Fibroblast of upper back skin (primary cell): ENCODE measurements around the gene ETV1.

Experiments used
- DNase-seq: peaks from one replicate; pipeline ENCODE4 v3.0.0-alpha.2; 2013

Gene ETV1

DNA sequence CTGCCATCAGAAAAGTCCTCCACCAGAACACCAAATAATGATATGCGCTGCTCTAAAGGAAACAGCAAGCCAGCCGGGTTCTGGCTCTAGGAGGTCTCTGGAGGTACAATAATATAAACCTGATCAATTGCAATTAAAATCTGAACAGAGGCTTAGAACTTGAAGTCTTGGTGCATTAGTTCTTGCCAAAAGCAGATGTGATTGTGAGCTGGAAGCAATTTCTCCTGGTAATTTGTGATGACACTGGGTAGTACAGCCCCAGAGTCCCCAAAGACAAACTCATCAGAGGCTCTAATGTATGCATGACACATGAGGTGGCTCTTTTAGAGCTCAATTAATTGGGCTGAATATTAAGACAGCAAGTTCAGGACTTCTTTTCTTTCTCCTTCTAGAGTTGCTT is 3.3 kb downstream of the ETV1 start:
- DNase-seq: no peak

DNA sequence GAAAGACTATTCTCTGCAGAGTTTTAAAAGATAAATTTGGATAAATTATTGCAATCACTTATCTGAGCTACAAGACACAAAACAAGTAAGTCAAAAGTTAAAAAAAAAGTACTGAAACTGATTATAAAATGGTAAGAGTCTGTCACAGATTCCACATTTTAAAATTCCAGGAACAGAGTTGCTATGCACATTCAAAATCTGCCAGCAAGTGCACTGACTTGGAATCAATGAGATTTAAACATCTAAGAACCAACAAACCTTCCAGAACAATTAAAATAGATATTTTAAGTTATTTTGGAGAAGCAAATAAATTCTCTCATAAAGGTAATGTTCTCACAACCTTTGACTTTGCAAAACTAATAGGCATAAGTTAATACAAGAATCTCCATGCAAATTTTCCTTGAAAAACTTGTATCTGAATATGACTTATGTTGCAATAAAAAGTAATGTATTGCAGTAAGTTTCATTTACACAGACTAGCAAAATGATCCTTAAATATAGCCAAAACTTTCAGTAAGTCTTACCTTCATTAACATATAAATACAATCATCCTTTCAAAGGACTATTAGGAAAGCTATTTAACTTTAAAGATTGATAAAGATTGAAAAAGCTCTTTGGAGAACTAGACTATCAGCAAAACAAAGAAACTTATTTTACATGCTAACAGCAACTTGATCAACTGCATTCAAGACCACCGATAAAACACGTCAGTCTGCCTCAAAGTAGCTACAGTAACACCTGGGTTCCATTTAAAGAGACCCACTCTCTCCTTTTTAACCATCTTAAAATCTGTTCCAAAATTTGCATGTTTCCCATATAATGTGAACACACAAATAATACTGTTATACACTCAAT is 4.4 kb downstream of the ETV1 start:
- no peak for DNase-seq

GRCh38 chr7:13984061-13984460 is 5.4 kb downstream of the ETV1 start:
- no peak for DNase-seq

GRCh38 chr7:13982940-13983677 is 6.4 kb downstream of the ETV1 start:
- no peak for DNase-seq

- peak; percentile 97 for DNase-seq
These were observed 8.4 kb downstream of the ETV1 start for GRCh38 chr7:13981070-13981469.

GRCh38 chr7:13980474-13980873 is 9.0 kb downstream of the ETV1 start:
- no peak for DNase-seq

- DNase-seq: peak; percentile 35
These were observed 9.6 kb downstream of the ETV1 start for GRCh38 chr7:13979671-13980435.

DNA sequence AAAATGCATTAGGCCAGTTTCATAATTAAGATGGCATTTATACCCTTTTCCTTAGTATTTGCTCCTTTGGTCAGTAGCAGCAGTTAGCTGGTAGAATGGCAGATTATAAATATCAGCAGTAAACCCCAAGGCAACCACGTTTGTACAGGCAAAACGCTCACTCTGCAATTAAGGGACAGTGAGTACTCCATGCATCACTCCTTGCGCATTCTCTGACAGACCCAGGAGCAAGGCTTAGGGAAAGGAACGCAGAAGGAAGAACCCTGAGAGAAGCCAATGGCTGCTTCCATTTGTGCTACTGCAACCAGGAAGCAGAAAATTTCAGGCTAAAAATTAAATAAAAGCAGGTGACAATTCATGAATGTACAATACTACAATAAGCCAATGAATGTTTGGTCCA is 12.9 kb downstream of the ETV1 start:
- no peak for DNase-seq

DNA sequence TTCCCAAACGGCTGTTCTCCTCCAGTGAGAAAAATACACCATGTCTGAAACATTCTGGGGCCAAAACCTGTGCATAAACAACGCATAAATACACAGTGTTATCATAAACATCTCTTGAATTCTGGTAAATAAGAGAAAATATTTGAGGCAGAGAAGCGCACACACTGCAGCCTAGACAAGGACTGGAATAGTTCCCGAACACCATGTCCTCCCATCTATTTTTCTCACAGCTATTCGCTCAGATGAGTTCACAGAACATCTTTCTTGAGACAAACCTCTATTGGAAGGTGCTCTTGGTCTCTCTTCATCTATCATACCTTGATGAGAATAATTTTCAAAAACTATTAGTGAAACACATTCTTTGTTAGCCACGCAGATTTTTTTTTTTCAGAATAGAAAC is 24.4 kb downstream of the ETV1 start:
- DNase-seq: no peak

DNA sequence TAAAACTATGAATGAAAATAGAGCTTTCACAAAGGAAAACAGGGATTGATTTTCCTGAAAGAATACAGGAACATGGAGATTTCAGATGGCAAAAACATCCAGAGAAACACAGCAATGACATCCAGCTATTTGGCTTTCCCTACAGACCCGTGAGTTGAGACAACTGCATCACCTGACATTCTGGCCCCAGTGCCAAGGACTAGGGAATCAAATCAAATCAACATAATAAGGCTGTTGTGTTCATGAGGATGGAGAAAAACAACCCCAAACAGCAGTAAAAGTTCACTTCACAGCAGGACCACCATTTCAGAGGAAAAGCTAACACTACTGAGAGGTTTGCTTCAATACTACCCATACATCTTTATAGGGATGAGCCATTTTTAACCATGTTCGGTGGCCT is 25.5 kb downstream of the ETV1 start:
- DNase-seq: no peak

- no peak for DNase-seq
These were observed 34.0 kb downstream of the ETV1 start for GRCh38 chr7:13955494-13955893.

- no peak for DNase-seq
These were observed 36.1 kb downstream of the ETV1 start for GRCh38 chr7:13953368-13953767.

- DNase-seq: no peak
These were observed 36.5 kb downstream of the ETV1 start for GRCh38 chr7:13952921-13953320.

DNA sequence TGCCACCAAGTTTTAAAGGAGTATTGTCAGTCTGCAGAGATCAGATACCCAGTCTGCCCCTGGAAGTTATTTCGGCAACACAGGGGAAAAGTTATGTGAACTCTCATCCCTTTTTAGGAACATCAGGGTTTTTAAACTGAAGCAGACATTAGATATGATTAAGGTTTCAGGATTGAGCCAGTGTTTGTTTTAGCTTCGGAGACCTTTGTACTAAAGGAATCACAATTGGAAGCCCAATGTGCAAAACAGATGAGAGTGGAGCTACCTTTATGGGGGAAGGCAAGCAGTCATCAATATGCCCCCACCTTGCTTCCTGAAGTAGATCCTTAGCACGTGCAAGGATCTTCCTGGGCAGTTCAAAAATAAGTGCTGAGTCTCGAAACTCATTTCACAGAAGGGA is 39.5 kb downstream of the ETV1 start:
- no peak for DNase-seq

DNA sequence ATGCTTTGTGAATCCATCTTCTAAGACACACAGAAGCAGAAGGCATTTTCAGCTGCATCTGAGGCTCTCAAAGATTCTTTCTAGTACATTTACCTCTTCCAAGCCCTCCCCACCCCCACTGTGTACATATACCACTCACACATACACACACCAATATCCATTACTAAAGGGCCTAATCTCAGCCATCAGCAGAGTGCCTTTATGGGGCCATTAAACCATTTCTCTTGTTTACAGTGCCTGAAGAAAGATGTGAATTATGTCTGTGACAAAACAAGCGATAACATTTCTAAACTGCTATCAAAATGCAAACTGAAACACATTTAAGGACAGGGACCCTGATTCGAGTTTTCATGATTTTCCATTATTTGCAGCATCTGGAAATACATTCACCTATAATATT is 40.0 kb downstream of the ETV1 start:
- DNase-seq: no peak

- DNase-seq: no peak
These were observed 41.3 kb downstream of the ETV1 start for GRCh38 chr7:13948019-13948801.

GRCh38 chr7:13947535-13947934 is 41.9 kb downstream of the ETV1 start:
- DNase-seq: no peak

DNA sequence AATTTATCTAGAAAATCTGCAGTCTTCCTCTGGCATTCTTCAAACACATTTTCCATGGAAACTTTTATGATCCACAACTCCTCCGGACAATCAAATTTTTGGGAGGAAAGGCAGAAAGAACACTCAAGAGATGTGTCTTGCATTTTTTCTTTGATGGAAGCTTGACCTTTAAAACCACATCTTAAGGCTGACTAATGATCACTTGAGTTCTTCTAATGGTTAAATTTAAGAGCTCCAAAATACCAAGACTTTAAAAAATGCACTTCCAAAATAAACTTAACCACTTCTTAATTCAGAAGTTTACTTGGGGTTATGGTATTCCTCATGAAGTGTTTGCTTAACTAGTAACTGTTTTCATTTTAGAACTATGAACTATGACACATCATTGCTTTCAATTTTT is 43.3 kb downstream of the ETV1 start:
- DNase-seq: peak; percentile 68

DNA sequence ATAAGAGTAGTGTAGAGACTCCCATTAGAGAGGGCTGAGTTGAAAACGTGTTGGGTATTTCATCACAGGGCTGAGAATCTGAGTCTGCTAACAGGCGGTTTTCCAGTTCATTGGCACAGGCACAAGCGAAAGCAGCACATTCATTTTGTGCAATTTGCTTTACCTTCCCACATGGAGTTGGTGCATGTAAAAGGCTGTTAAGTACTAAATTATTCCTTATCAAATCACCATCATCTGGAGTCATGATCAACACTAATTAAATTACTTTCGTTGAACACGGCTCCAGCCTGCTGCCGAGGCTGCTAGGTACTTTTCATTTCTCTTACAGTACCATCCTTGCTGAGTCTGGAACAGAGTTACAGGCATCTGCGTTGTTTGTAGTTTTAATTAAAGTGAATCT is 43.8 kb downstream of the ETV1 start:
- DNase-seq: peak; percentile 6

- DNase-seq: no peak
These were observed 55.9 kb downstream of the ETV1 start for GRCh38 chr7:13933536-13933935.

GRCh38 chr7:13933091-13933490 is 56.4 kb downstream of the ETV1 start:
- DNase-seq: no peak

- DNase-seq: no peak
These were observed 57.3 kb downstream of the ETV1 start for GRCh38 chr7:13932131-13932530.

GRCh38 chr7:13921062-13921461 is 68.4 kb downstream of the ETV1 start:
- no peak for DNase-seq
